NT2/D1 (cell line): ENCODE data around the gene ELOVL3.

Source experiments
- SUZ12 ChIP-seq: IDR thresholded peaks from 2 replicates; pipeline ENCODE4 v1.6.1; 2011; ENCODE audit not compliant: insufficient read length, insufficient read depth; ENCODE audit errors: extremely low read depth
- ZNF274 ChIP-seq: IDR thresholded peaks from 2 replicates; pipeline ENCODE4 v1.6.1; 2011; ENCODE audit warnings: mild to moderate bottlenecking, low read depth, low read length

DNA sequence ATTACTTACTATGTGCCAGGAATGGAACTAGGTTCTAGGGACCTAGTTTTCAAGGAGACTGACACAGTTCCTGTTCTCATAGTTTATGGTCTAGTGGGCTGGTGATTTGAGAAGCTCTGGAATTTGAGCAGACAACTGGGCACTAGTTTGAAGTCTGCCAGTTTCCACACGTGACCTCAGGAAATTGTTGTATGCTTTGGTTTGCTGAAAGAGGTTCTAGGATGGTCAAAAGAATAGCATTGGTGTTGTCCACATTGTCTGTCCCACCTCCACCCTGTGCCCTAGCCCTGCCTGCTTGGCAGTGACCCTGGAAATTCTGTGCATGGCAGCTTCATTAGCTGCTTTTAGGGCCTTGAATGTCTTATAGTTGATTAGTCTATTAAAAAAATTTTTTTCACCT, 48.0 kb downstream of the ELOVL3 start:
- TF ChIP-seq SUZ12: no peak
- TF ChIP-seq ZNF274: no peak
